Measurements from ENCODE around the gene TP53I11. TPM values are rescaled to one million over a fixed set of nuclear protein-coding genes. Genes with fewer than 3 reads are reported as not detected.

Gene TP53I11
- total and polyA plus RNA-seq, 9 of the 15 experiments (the other 6 are each of a cell fraction or from before 2014, with no cell fraction given), result 0.14 to 2.5 (median 1.2) TPM; not detected in 2

GRCh38 chr11:44944181-44944852 is 6.4 kb downstream of the TP53I11 start:
- TF ChIP-seq KDM1A (IDR thresholded peaks at IDR 0.05), result 0 out of 4 replicates have a peak, but pooled peaks of 1 of the 2 experiments have one; percentile 9
- TF ChIP-seq ZFP36 (IDR thresholded peaks at IDR 0.05; ENCODE audit: low read depth, low read length, partially characterized antibody), result peak; percentile 81
- peak; percentile 88 for TF ChIP-seq RBM25 (IDR thresholded peaks at IDR 0.05; ENCODE audit: low read depth, low read length, severe bottlenecking)
- TF ChIP-seq PCBP2 (IDR thresholded peaks at IDR 0.05; ENCODE audit: low read depth, low read length, poor library complexity, severe bottlenecking), result no peak
- TF ChIP-seq ADNP (tag; IDR thresholded peaks at IDR 0.05), result 0 out of 2 replicates have a peak, but pooled peaks have one; percentile 45
- no peak for TF ChIP-seq ARHGAP35 (IDR thresholded peaks at IDR 0.05; ENCODE audit: partially characterized antibody)
- TF ChIP-seq BCOR (IDR thresholded peaks at IDR 0.05), result peak; percentile 61; the same call in 1 of the 2 replicates
- TF ChIP-seq ZBTB33 (CRISPR knock-in tag; IDR thresholded peaks at IDR 0.05), result peak; percentile 68
- intact Hi-C loops (cut with micrococcal nuclease) (no loop called here), in situ Hi-C loops (cut with MboI) (no loop called here)
- POLR2A ChIA-PET, result no interaction called here
- Histone ChIP-seq H3K36me3 (ENCODE audit: control insufficient read depth, insufficient read depth, low read length) (no peaks in the 10 kb centered on the region), H3K27me3 (ENCODE audit: control insufficient read depth in 2 of 2, insufficient read depth in 2 of 2, low read length in 2 of 2) (peaks cover 0 to 29% of the 10 kb centered on the region in 2 experiments; a peak in 2 of 5 replicates), H3K27ac (ENCODE audit: extremely low read depth, low read depth, low read length) (no peak overlapping the region), H2AFZ (ENCODE audit: low read depth, low read length) (no peak overlapping the region), H3K9me3 (replicated peaks; ENCODE audit: control insufficient read depth, insufficient read depth, low read depth, low read length) (no peaks in the 10 kb centered on the region), H3K9ac (ENCODE audit: insufficient read depth in 1 of 2, low read depth in 2 of 2, low read length in 2 of 2) (no peak overlapping the region), H3K4me2 (ENCODE audit: insufficient read depth, low read length) (no peak overlapping the region), H4K20me1 (replicated peaks; ENCODE audit: control insufficient read depth, insufficient read depth, low read length) (peaks cover 23% of the 10 kb centered on the region; the same call in 1 of the 2 replicates), H3K9me1 (ENCODE audit: control insufficient read depth, insufficient read depth, low read length) (no peaks in the 10 kb centered on the region), H3K79me2 (ENCODE audit: control insufficient read depth, insufficient read depth, low read length) (no peaks in the 10 kb centered on the region), H3K4me1 (replicated peaks in 1 of 2; ENCODE audit: control insufficient read depth in 2 of 2, insufficient read depth in 2 of 2, low read length in 2 of 2) (peaks cover 0 to 7% of the 10 kb centered on the region in 2 experiments; a peak in 2 of 5 replicates), H3K4me3 (no peak overlapping the region)
- BruUV-seq (replicated peaks), result no TSS peak
- DNase-seq (ENCODE audit: extremely low read depth in 1 of 4, low spot score in 3 of 4) (no peak), FAIRE-seq (no peak), ATAC-seq (no peak)
- CTCF ChIA-PET (ENCODE audit: low intra/inter-chr PET ratio), result no interaction called here
- WGBS (ENCODE audit: insufficient coverage, low coverage, missing lambda C conversion rate), result 8% methylated on average over 6 of the region's 7 CpGs

Data from K562 (cell line).